ENCODE data around the gene USP10.

- TF ChIP-seq GATA2 (IDR thresholded peaks at IDR 0.05; ENCODE audit: low read depth, low read length) (no peak), GATA3 (IDR thresholded peaks at IDR 0.05; ENCODE audit: low read depth, low read length) (no peak)
These were observed 86.2 kb downstream of the USP10 start for GRCh38 chr16:84785843-84786581.
